ENCODE results near the gene GPR179. TPM values are rescaled to one million over a fixed set of nuclear protein-coding genes. Genes with fewer than 3 reads are reported as not detected.

The GPR179 gene
- total and polyA plus RNA-seq, 2 donors (not counting 3 experiments of a cell fraction or from before 2014, with no cell fraction given): not detected

GRCh38 chr17:38338535-38338934 lies 5.2 kb downstream of the GPR179 start:
- FAIRE-seq (no peak), DNase-seq (ENCODE audit: low read depth, low spot score) (no peak)
- intact Hi-C loops (cut with micrococcal nuclease) (no loop called here), dilution Hi-C loops (cut with MboI; ENCODE audit: extremely low pct_ligation_motif_present, low sequenced_read_pairs) (no loop called here)
- ChIA-PET POLR2A (no interaction called here), CTCF (interaction anchor here (0.6 to 3.3 kb wide), 3 partner anchors 9 to 16 kb away, joined by 3 to 21 read pairs (median 8); no protein-coding TSS in a partner anchor)
- Histone ChIP-seq H3K9ac (replicated peaks; ENCODE audit: extremely low read depth, insufficient read depth, low read length) (no peak overlapping the region), H3K27me3 (ENCODE audit: control insufficient read depth in 2 of 2, insufficient read depth in 2 of 2, low read length in 2 of 2) (no peaks in the 10 kb centered on the region), H2AFZ (ENCODE audit: low read depth, low read length) (no peak overlapping the region), H3K79me2 (ENCODE audit: control insufficient read depth, insufficient read depth, low read length) (no peaks in the 10 kb centered on the region), H3K9me3 (replicated peaks; ENCODE audit: control insufficient read depth, insufficient read depth, low read length) (no peaks in the 10 kb centered on the region), H3K4me1 (ENCODE audit: control insufficient read depth, extremely low read depth, insufficient read depth, low read length) (no peaks in the 10 kb centered on the region), H3K27ac (ENCODE audit: insufficient read depth, low read depth, low read length) (no peak overlapping the region), H3K4me2 (ENCODE audit: insufficient read depth, low read length) (no peak overlapping the region), H4K20me1 (replicated peaks; ENCODE audit: control insufficient read depth, extremely low read depth, insufficient read depth, low read length) (no peaks in the 10 kb centered on the region), H3K36me3 (ENCODE audit: control insufficient read depth in 2 of 2, extremely low read depth in 1 of 2, insufficient read depth in 2 of 2, low read length in 2 of 2) (no peaks in the 10 kb centered on the region), H3K4me3 (replicated peaks in 1 of 3; ENCODE audit: insufficient read depth in 1 of 3, low read depth in 1 of 3, low read length in 3 of 3) (no peak overlapping the region), H3K9me1 (replicated peaks; ENCODE audit: control insufficient read depth, extremely low read depth, insufficient read depth, low read length) (no peaks in the 10 kb centered on the region)
- no TSS peak for BruUV-seq (replicated peaks)
- no peak for TF ChIP-seq FOS (IDR thresholded peaks at IDR 0.05; ENCODE audit: borderline replicate concordance, insufficient read depth, low read length)
- TF ChIP-seq JUN (IDR thresholded peaks at IDR 0.05; ENCODE audit: borderline replicate concordance, insufficient read depth, insufficient read length, low read depth): no peak
- TF ChIP-seq MAX (IDR thresholded peaks at IDR 0.05; ENCODE audit: insufficient read depth, insufficient read length): no peak
- no peak for TF ChIP-seq POLR2AphosphoS5 (IDR thresholded peaks at IDR 0.05; ENCODE audit: insufficient read depth, low read depth, low read length)
- TF ChIP-seq CTCF (IDR thresholded peaks at IDR 0.05; ENCODE audit: extremely low read depth in 1 of 2, insufficient read depth in 1 of 2, low read depth in 1 of 2, low read length in 2 of 2): no peak
- no peak for TF ChIP-seq POLR2A (IDR thresholded peaks at IDR 0.05; ENCODE audit: low read depth, low read length)
- TF ChIP-seq GATA2 (IDR thresholded peaks at IDR 0.05; ENCODE audit: insufficient read depth, insufficient read length, low read depth, low read length): no peak
- TF ChIP-seq MYC (IDR thresholded peaks at IDR 0.05; ENCODE audit: low read depth, low read length): no peak
- TF ChIP-seq EZH2 (IDR thresholded peaks at IDR 0.05; ENCODE audit: borderline replicate concordance, low read depth, low read length, severe bottlenecking): no peak

Measured in endothelial cell of umbilical vein (primary cell).